Stimulated activated CD8-positive, alpha-beta memory T cell treated with anti-CD3 and anti-CD28 coated beads, Interleukin-12 subunit alpha, Interleukin-12 subunit beta, amount 100 ng/mL, for 24 hours (primary cell): ENCODE results near the gene CECR2.

Experiments
- DNase-seq: peaks from one replicate; pipeline ENCODE4 v3.0.0-alpha.2; 2020; ENCODE audit errors: extremely low read depth

The CECR2 gene

GRCh38 chr22:17606496-17606895, 237.2 kb downstream of the CECR2 start:
- DNase-seq = no peak
